CD4-positive, CD25-positive, alpha-beta regulatory T cell (primary cell): ENCODE measurements around the gene SLC7A1. TPM values are rescaled to one million over a fixed set of nuclear protein-coding genes. Genes with fewer than 3 reads are reported as not detected.

Experiments
- ATAC-seq, 2 donors: fragments of 150-1000 bp; cut with Tn5 transposase; one replicate each; pipeline ENCODE4 v1.10.0; 2021; ENCODE audit warnings: low read depth in 2 of 2, moderate number of reproducible peaks in 2 of 2, moderate library complexity in 1 of 2
- DNase-seq, 3 donors: peaks; one replicate each; pipeline versions ENCODE4 v3.0.0 to v3.0.0-alpha.2; 2012 to 2022; ENCODE audit warnings: mixed read lengths in 1 of 3
- H3K27ac ChIP-seq: one replicate; pipeline ENCODE4 v1.7.0; 2013; ENCODE audit warnings: mild to moderate bottlenecking, low read length; ENCODE audit not compliant: insufficient read depth, poor library complexity, severe bottlenecking
- H3K27me3 ChIP-seq: one replicate; pipeline ENCODE4 v1.7.0; 2013; ENCODE audit warnings: low read length; ENCODE audit not compliant: control insufficient read depth, insufficient read depth
- H3K36me3 ChIP-seq: one replicate; pipeline ENCODE4 v1.7.0; 2013; ENCODE audit warnings: mild to moderate bottlenecking, low read length, moderate library complexity; ENCODE audit not compliant: control insufficient read depth, insufficient read depth
- H3K4me1 ChIP-seq: 2 replicates; pipeline ENCODE4 v1.7.0; 2013; ENCODE audit warnings: mild to moderate bottlenecking, low read length; ENCODE audit not compliant: insufficient read depth, control insufficient read depth, poor library complexity, severe bottlenecking
- H3K4me3 ChIP-seq: one replicate; pipeline ENCODE4 v1.7.0; 2013; ENCODE audit warnings: low read depth, mild to moderate bottlenecking, low read length, moderate library complexity
- H3K9me3 ChIP-seq, 2 experiments: 1 replicate in 1 of 2; 2 replicates in 1 of 2; pipeline ENCODE4 v1.7.0; 2013; ENCODE audit warnings: low read length in 2 of 2, mild to moderate bottlenecking in 1 of 2, moderate library complexity in 1 of 2; ENCODE audit not compliant: control insufficient read depth in 2 of 2
- H3K27ac Mint-ChIP-seq, 3 donors: one replicate each; pipeline ENCODE4 v1.8.0; 2020 to 2022; ENCODE audit warnings: mild to moderate bottlenecking in 3 of 3, mixed read lengths in 3 of 3, moderate library complexity in 2 of 3
- H3K27me3 Mint-ChIP-seq: one replicate; pipeline ENCODE4 v1.8.0; 2022; ENCODE audit warnings: mild to moderate bottlenecking, mixed read lengths
- H3K36me3 Mint-ChIP-seq: one replicate; pipeline ENCODE4 v1.8.0; 2020; ENCODE audit warnings: mixed read lengths
- H3K4me1 Mint-ChIP-seq, 4 donors: one replicate each; pipeline ENCODE4 v1.8.0; 2020 to 2022; ENCODE audit warnings: mixed read lengths in 4 of 4, mild to moderate bottlenecking in 1 of 4
- H3K4me3 Mint-ChIP-seq, 4 donors: one replicate each; pipeline ENCODE4 v1.8.0; 2020 to 2022; ENCODE audit warnings: mild to moderate bottlenecking in 4 of 4, mixed read lengths in 4 of 4, moderate library complexity in 3 of 4
- H3K9me3 Mint-ChIP-seq, 7 donors: one replicate each; pipeline ENCODE4 v1.8.0; 2020 to 2022; ENCODE audit warnings: mixed read lengths in 7 of 7, mild to moderate bottlenecking in 3 of 7, moderate library complexity in 2 of 7
- polyA plus RNA-seq, 4 donors: library from polyadenylated mRNA; unstranded; fragments of 300-500 nt; fragmentation: Illumina TruSeq; gene quantifications; one replicate each; pipeline ENCODE4 v1.2.3, GENCODE V29; 2021
- total RNA-seq: library from RNA; stranded (reverse); gene quantifications from one replicate; pipeline ENCODE4 v1.2.3, GENCODE V29; 2022

Gene SLC7A1
- total and polyA plus RNA-seq, 5 donors from 2014 or later = 3.6 to 29.9 (median 5.2) TPM

DNA sequence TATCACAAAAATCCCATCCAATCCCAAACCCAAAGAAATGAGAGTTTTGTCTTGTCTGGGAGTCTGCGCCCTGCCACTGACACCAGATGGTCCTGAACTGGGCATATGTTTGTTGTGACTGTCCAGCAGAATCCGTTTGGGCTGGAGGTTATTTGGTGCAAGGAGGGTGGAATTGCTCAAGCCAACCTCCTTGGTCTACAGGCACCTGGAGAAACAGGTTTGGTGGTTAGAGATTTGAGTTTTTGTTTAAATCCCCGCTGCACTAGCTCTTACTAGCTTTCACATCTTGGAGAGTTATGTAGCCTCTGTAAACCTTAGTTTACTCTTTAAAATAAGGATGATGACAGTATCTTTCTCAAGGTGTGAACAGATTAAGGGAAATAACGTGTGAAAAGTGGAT is 101.7 kb downstream of the SLC7A1 start:
- no peak for ATAC-seq
- no peaks in the 10 kb centered on the region for H3K9me3 ChIP-seq

GRCh38 chr13:29491248-29491647 is 104.2 kb downstream of the SLC7A1 start:
- Mint-ChIP-seq H3K27ac (no peak overlapping the region), H3K36me3 (no peaks in the 10 kb centered on the region), H3K4me1 (peaks cover 0 to 4% (median 1%) of the 10 kb centered on the region in 4 donors), H3K9me3 (peaks cover 0 to 1% (median 0%) of the 10 kb centered on the region in 7 donors), H3K4me3 (no peak overlapping the region), H3K27me3 (peaks cover 4% of the 10 kb centered on the region)
- Histone ChIP-seq H3K9me3 (no peaks in the 10 kb centered on the region), H3K36me3 (no peaks in the 10 kb centered on the region), H3K27me3 (peaks cover 4% of the 10 kb centered on the region), H3K27ac (no peak overlapping the region), H3K4me3 (no peak overlapping the region), H3K4me1 (peaks cover 1% of the 10 kb centered on the region)
- ATAC-seq = no peak
- DNase-seq = no peak

More for the DNA sequence above, 101.7 kb downstream of the SLC7A1 start:
- Histone ChIP-seq H3K27me3 (peaks cover 4% of the 10 kb centered on the region), H3K36me3 (no peaks in the 10 kb centered on the region), H3K4me3 (no peak overlapping the region), H3K4me1 (peaks cover 3% of the 10 kb centered on the region), H3K27ac (no peak overlapping the region)
- no peak overlapping the region for H3K27ac Mint-ChIP-seq
- peaks cover 0 to 1% (median 0%) of the 10 kb centered on the region in 7 donors for H3K9me3 Mint-ChIP-seq
- H3K27me3 Mint-ChIP-seq = peaks cover 4% of the 10 kb centered on the region
- no peak for DNase-seq
- no peaks in the 10 kb centered on the region for H3K36me3 Mint-ChIP-seq
- H3K4me1 Mint-ChIP-seq = peaks cover 0 to 7% (median 2%) of the 10 kb centered on the region in 4 donors
- H3K4me3 Mint-ChIP-seq = no peak overlapping the region

DNA sequence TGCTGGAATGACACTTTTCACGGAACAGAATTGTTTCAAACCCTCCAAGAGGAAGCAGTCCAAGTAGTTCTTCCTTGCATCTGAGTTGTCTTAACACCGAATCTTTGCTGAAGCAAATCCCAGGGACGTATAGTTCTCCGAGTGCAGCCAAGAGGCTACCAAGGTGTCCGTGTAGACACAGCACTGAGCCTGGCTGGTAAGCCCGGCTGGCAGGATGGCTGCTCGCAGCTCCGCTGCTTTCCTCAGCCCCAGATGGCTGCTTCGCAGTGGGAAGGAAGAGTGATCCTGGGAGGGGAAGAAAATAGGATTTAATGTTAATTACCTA is 105.0 kb downstream of the SLC7A1 start:
- Mint-ChIP-seq H3K27me3 (peaks cover 4% of the 10 kb centered on the region), H3K4me3 (no peak overlapping the region), H3K9me3 (peaks cover 0 to 1% (median 0%) of the 10 kb centered on the region in 7 donors), H3K4me1 (peaks cover 0 to 4% (median 0%) of the 10 kb centered on the region in 4 donors), H3K36me3 (no peaks in the 10 kb centered on the region), H3K27ac (no peak overlapping the region)
- Histone ChIP-seq H3K4me1 (no peaks in the 10 kb centered on the region), H3K36me3 (no peaks in the 10 kb centered on the region), H3K4me3 (no peak overlapping the region), H3K27me3 (peaks cover 4% of the 10 kb centered on the region), H3K9me3 (no peaks in the 10 kb centered on the region), H3K27ac (no peak overlapping the region)
- ATAC-seq (no peak), DNase-seq (no peak)

DNA sequence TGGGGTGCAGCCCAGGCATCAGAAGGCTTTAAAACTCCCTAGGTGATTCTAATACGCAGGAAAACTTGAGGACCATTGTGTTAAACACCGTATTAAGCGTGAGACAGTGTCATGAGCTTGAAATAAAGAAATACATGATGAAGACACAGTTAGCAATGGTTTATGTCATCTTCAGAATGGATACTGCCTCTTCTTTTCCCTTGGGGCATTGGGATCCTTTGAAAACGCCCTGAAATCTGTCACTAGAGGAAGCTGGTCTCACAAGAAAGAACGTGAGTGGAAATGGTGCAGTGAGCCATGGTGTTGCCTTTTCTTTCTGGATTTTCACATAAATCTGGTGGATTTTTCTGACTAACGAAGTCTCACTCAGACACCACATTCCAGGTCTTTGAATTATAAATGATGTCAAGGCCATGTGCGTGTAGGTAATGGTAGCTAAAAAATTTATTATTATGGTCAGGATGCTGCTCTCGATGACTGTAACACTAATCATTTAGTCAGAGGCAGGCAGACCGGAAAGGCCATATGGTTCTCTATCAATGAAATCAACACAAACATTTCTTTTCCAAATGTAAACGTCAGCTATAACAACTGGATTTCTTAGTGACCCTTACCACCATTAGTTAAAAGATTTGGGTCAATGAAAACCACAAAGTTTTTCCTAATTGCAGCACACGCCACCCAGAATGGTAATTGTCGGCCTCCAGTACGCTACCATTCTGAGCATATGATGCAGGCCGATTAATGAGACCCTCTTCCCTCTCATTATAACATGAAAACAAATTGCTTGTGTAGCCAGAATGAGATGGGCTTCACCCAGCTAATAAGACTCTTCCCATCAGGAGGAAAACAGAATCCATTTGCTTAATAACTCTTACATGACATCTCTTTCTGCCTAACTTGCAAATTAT is 105.6 kb downstream of the SLC7A1 start:
- ATAC-seq = no peak
- Histone ChIP-seq H3K9me3 (no peaks in the 10 kb centered on the region), H3K4me3 (no peak overlapping the region), H3K4me1 (no peaks in the 10 kb centered on the region), H3K36me3 (no peaks in the 10 kb centered on the region), H3K27me3 (peaks cover 4% of the 10 kb centered on the region), H3K27ac (no peak overlapping the region)
- H3K4me3 Mint-ChIP-seq = no peak overlapping the region
- DNase-seq = no peak
- no peak overlapping the region for H3K27ac Mint-ChIP-seq
- H3K4me1 Mint-ChIP-seq = peaks cover 0 to 4% (median 0%) of the 10 kb centered on the region in 4 donors
- H3K9me3 Mint-ChIP-seq = peaks cover 0 to 1% (median 0%) of the 10 kb centered on the region in 7 donors
- H3K36me3 Mint-ChIP-seq = no peaks in the 10 kb centered on the region
- peaks cover 4% of the 10 kb centered on the region for H3K27me3 Mint-ChIP-seq

DNA sequence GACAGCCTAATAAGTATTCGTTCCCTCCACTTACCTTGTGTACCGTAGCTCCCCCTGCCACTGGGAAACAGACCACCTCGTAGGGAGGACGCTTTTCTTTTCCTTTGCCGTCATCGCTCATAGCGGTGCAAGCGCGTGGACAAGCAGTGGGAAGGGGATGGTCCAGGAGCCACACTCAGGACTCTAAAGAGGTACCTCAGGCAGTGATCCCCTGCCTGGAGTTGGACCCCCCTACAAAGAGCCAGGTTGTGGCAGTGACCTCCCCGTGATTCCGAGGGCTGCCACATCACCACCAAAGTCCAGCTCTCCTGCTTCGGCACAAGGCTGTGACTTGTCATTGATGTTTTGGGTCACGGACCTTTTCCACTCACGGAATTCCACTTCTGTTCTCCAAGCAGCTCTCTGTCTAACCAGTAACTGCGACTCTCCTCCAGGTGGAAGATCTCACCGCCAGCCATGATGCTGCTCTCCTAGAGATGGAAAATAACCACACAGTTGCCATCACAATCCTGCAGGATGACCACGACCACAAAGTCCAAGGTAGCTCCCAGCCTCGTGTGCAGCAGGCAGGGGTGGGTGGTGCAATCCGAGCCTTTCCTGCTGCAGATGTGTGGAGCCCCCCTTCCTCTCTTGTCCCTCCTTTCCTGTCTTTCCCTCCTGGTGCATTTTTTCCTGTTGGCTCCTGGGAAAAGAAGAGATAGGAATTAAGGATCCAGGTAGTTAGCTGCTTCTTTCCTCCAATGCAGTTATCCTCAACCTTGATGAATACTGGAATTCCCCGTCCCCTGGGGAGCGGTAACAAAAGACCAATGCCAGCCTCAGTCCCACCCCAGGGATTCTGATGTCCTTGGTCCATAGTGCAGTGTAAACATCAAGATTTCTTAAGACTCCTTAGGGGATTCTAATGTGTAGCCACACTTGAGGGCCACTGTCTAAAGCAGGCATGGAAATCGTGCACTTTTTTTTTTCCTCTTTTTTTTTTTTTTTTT is 107.7 kb downstream of the SLC7A1 start:
- Histone ChIP-seq H3K36me3 (no peaks in the 10 kb centered on the region), H3K27me3 (peaks cover 2% of the 10 kb centered on the region), H3K27ac (no peak overlapping the region), H3K9me3 (no peaks in the 10 kb centered on the region), H3K4me1 (no peaks in the 10 kb centered on the region), H3K4me3 (no peak overlapping the region)
- Mint-ChIP-seq H3K36me3 (no peaks in the 10 kb centered on the region), H3K27me3 (no peaks in the 10 kb centered on the region), H3K9me3 (no peaks in the 10 kb centered on the region), H3K27ac (no peak overlapping the region), H3K4me3 (no peak overlapping the region), H3K4me1 (no peaks in the 10 kb centered on the region)
- DNase-seq (no peak), ATAC-seq (no peak)

- Mint-ChIP-seq H3K9me3 (no peaks in the 10 kb centered on the region), H3K4me1 (no peaks in the 10 kb centered on the region), H3K27ac (no peak overlapping the region), H3K4me3 (no peak overlapping the region), H3K27me3 (no peaks in the 10 kb centered on the region), H3K36me3 (no peaks in the 10 kb centered on the region)
- Histone ChIP-seq H3K4me3 (no peak overlapping the region), H3K4me1 (no peaks in the 10 kb centered on the region), H3K27me3 (no peaks in the 10 kb centered on the region), H3K36me3 (no peaks in the 10 kb centered on the region), H3K27ac (no peak overlapping the region), H3K9me3 (no peaks in the 10 kb centered on the region)
- ATAC-seq = no peak
- DNase-seq = no peak
Measured at GRCh38 chr13:29486551-29486950, 108.9 kb downstream of the SLC7A1 start.

DNA sequence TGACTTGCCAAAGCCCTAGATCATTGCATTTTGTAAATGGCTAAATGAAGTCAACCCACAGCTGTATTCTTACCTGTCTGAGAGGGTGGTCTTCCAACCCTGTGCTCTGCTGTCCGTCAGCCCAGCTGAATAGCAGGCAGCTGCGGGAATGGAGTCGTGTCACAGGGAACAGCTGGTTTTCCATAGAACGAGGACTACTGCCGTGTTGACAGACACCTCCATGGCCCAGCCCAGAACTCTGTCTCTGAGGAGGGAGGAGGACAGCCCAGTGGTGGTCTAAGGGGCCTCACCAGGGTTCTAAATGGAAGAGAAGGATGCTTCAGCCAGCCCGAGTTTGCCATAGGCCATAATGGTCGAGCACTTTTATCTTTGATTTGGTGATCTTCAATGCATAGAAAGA is 110.7 kb downstream of the SLC7A1 start:
- Mint-ChIP-seq H3K4me3 (no peak overlapping the region), H3K27me3 (no peaks in the 10 kb centered on the region), H3K36me3 (no peaks in the 10 kb centered on the region), H3K27ac (no peak overlapping the region), H3K9me3 (no peaks in the 10 kb centered on the region), H3K4me1 (no peaks in the 10 kb centered on the region)
- ATAC-seq (no peak), DNase-seq (no peak)
- Histone ChIP-seq H3K4me3 (no peak overlapping the region), H3K9me3 (no peaks in the 10 kb centered on the region), H3K36me3 (no peaks in the 10 kb centered on the region), H3K27me3 (no peaks in the 10 kb centered on the region), H3K27ac (no peak overlapping the region), H3K4me1 (no peaks in the 10 kb centered on the region)
